ENCODE results near the gene CDH2. TPM values are rescaled to one million over a fixed set of nuclear protein-coding genes. Genes with fewer than 3 reads are reported as not detected.

The CDH2 gene
- total RNA-seq, 1 donor from 2014 or later: 3.7 TPM

DNA sequence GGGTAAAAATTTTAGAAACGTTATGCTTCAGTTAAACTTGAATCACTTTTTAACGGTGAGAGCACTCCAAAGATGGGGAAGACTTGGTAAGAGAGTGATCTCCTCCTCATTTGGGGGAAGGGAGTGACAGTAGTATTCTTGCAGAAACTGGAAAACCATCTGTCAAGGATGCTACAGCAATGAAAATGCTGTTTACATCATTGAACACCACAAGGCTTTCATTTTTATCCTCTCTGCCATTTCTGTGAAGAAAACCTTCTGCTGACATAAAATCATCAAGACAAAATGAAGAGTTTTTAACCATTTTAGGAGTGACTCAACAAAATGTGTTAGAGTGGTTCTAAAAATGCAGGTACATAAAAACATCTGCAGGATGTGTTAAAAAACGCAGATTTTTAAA lies 38.1 kb downstream of the CDH2 start:
- Histone ChIP-seq H3K4me1 (no peaks in the 10 kb centered on the region), H3K9me3 (no peaks in the 10 kb centered on the region), H3K36me3 (no peaks in the 10 kb centered on the region), H3K27ac (no peak overlapping the region), H3K4me3 (no peak overlapping the region), H3K27me3 (no peaks in the 10 kb centered on the region)
- no peak for DNase-seq (ENCODE audit: extremely low spot score in 2 of 2)
- intact Hi-C loops (cut with DNase I): no loop called here
- TF ChIP-seq POLR2AphosphoS5 (IDR thresholded peaks at IDR 0.05; ENCODE audit: insufficient read depth in 1 of 2, low read depth in 1 of 2) (no peak), POLR2A (IDR thresholded peaks at IDR 0.05) (no peak), CTCF (IDR thresholded peaks at IDR 0.05) (no peak)

DNA sequence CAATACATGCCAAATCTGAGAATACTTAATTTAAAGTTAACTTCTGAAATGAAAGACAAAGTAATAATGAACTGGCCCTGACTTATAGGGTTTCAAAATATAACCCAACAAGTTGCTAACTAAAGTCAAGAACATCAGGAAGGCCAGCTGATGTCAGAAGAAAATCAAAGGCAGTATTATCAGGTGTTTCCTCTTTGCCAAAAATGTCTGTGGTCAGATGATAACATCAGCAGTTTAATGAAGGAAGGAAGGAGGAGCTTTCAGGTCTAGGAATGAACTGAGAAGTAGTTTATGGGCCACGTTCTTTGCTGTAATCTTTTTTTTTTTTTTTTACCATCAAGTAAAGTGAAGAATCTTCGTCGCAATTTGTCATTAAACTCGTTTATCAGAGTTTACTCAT lies 40.9 kb downstream of the CDH2 start:
- H3K4me3 ChIP-seq: no peak overlapping the region
- no peak for DNase-seq (ENCODE audit: extremely low spot score in 2 of 2)
- no peaks in the 10 kb centered on the region for H3K9me3 ChIP-seq
- intact Hi-C loops (cut with DNase I): no loop called here
- TF ChIP-seq POLR2AphosphoS5 (IDR thresholded peaks at IDR 0.05; ENCODE audit: insufficient read depth in 1 of 2, low read depth in 1 of 2): no peak
- TF ChIP-seq CTCF (IDR thresholded peaks at IDR 0.05): no peak
- TF ChIP-seq POLR2A (IDR thresholded peaks at IDR 0.05): no peak
- no peaks in the 10 kb centered on the region for H3K36me3 ChIP-seq
- no peak overlapping the region for H3K27ac ChIP-seq
- H3K4me1 ChIP-seq: no peaks in the 10 kb centered on the region
- H3K27me3 ChIP-seq: no peaks in the 10 kb centered on the region

- Histone ChIP-seq H3K36me3 (no peaks in the 10 kb centered on the region), H3K27ac (no peak overlapping the region), H3K27me3 (no peaks in the 10 kb centered on the region), H3K4me3 (no peak overlapping the region), H3K4me1 (no peaks in the 10 kb centered on the region), H3K9me3 (no peaks in the 10 kb centered on the region)
- intact Hi-C loops (cut with DNase I): no loop called here
- TF ChIP-seq POLR2A (IDR thresholded peaks at IDR 0.05): no peak
- TF ChIP-seq CTCF (IDR thresholded peaks at IDR 0.05): no peak
- no peak for TF ChIP-seq POLR2AphosphoS5 (IDR thresholded peaks at IDR 0.05; ENCODE audit: insufficient read depth in 1 of 2, low read depth in 1 of 2)
- no peak for DNase-seq (ENCODE audit: extremely low spot score in 2 of 2)
Measured at GRCh38 chr18:28134774-28135173, 42.2 kb downstream of the CDH2 start.

DNA sequence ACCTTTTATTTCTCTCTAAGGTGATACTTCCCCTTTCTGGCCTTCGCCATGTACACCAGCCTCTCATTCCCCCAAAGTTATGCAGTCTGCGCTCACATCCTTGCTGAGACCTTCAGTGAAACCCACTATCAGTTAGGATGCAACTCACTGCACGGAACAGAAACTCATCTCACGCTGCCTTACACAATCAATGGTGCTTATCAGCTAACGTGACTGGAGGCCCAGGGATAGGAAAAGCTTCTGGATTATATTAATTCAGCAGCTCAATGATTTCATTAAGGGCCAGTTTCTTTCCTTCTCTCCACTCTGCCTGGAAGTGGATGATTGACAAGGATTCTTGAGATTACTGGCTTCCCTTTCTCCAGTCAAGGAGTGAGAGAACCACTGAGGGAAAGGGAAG lies 44.8 kb downstream of the CDH2 start:
- Histone ChIP-seq H3K27me3 (no peaks in the 10 kb centered on the region), H3K9me3 (no peaks in the 10 kb centered on the region), H3K4me1 (no peaks in the 10 kb centered on the region), H3K4me3 (no peak overlapping the region), H3K36me3 (no peaks in the 10 kb centered on the region), H3K27ac (no peak overlapping the region)
- intact Hi-C loops (cut with DNase I): no loop called here
- TF ChIP-seq POLR2A (IDR thresholded peaks at IDR 0.05) (no peak), CTCF (IDR thresholded peaks at IDR 0.05) (no peak), POLR2AphosphoS5 (IDR thresholded peaks at IDR 0.05; ENCODE audit: insufficient read depth in 1 of 2, low read depth in 1 of 2) (no peak)
- no peak for DNase-seq (ENCODE audit: extremely low spot score in 2 of 2)

DNA sequence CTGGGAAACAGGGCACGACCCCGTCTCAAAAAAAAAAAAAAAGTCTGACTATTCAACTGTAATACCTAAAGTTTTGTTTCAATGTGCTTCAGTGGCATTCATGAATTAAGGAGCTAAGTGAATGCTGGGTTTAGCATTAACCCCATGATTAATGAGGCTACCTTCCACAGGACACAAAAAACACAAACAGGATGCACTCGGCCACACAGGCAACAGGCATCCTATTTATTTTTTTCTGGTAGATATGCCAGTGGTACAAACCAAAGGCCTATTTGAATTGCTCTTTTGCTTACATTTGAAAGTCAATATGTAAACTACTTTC lies 48.3 kb downstream of the CDH2 start:
- no peak for DNase-seq (ENCODE audit: extremely low spot score in 2 of 2)
- Histone ChIP-seq H3K27me3 (no peaks in the 10 kb centered on the region), H3K27ac (no peak overlapping the region), H3K4me3 (no peak overlapping the region), H3K9me3 (no peaks in the 10 kb centered on the region), H3K4me1 (no peaks in the 10 kb centered on the region), H3K36me3 (no peaks in the 10 kb centered on the region)
- TF ChIP-seq CTCF (IDR thresholded peaks at IDR 0.05): no peak
- TF ChIP-seq POLR2AphosphoS5 (IDR thresholded peaks at IDR 0.05; ENCODE audit: insufficient read depth in 1 of 2, low read depth in 1 of 2): no peak
- TF ChIP-seq POLR2A (IDR thresholded peaks at IDR 0.05): no peak
- intact Hi-C loops (cut with DNase I): no loop called here
